Gastrocnemius medialis (tissue), 4 donors: ENCODE data around the gene DNAJA2.

Source experiments
- CTCF ChIP-seq, 5 experiments: fragments of 450-650 bp in 3 of 5; fragments of 200-600 bp in 2 of 5; sonication (generic) in 2 of 5; IDR thresholded peaks in 4 of 5; conservative IDR thresholded peaks in 1 of 5; 1 replicate in 4 of 5; 2 replicates in 1 of 5; pipeline ENCODE4 v1.5.1; 2016 to 2019; ENCODE audit warnings: antibody characterized with exemption in 5 of 5, mild to moderate bottlenecking in 3 of 5, moderate library complexity in 3 of 5
- POLR2A ChIP-seq, 2 donors: fragments of 450-650 bp; IDR thresholded peaks; one replicate each; pipeline ENCODE4 v1.6.1; 2017; ENCODE audit warnings: antibody characterized with exemption in 2 of 2, mild to moderate bottlenecking in 2 of 2, moderate library complexity in 2 of 2

- TF ChIP-seq CTCF (IDR thresholded peaks at IDR 0.05 in 4 of 5, conservative IDR thresholded peaks at IDR 0.05 in 1 of 5) (no peak), POLR2A (IDR thresholded peaks at IDR 0.05) (no peak)
Observed at GRCh38 chr16:46954562-46954961, 18.9 kb downstream of the DNAJA2 start.
